ENCODE measurements around the gene RGS3. TPM values are rescaled to one million over a fixed set of nuclear protein-coding genes. Genes with fewer than 3 reads are reported as not detected.

The RGS3 gene
- 10 to 100 TPM; 25.7 to 96.9 TPM for total RNA-seq

- Histone ChIP-seq H3K4me3 (peak within 1 kb of the TSS; percentile 8 to 64), H3K27ac (peak within 1 kb of the TSS; percentile 82 to 95 (median 86)), H3K9me3 (no peaks in the 10 kb centered on the region), H3K4me1 (peaks cover 33% of the 10 kb centered on the region), H3K27me3 (no peaks in the 10 kb centered on the region), H3K36me3 (replicated peaks in 1 of 2; ENCODE audit: insufficient read depth in 1 of 2, low read depth in 2 of 2) (no peaks in the 10 kb centered on the region)
- 19 to 25% methylated on average over 18 to 41 of the region's 55 CpGs for WGBS, 2 donors
- peak; percentile 77 to 90 (median 82) for DNase-seq
- TF ChIP-seq POLR2A (IDR thresholded peaks at IDR 0.05) (peak; percentile 33 to 72 (median 70)), CTCF (IDR thresholded peaks at IDR 0.05) (peak in 3 of 7 experiments; percentile 11 to 44 (median 14))
- intact Hi-C loops (cut with DNase I) = no loop called here
- ATAC-seq = peak; percentile 93
Measured at GRCh38 chr9:113463418-113464285, at the start of gene RGS3. Gene RGS3, plus strand, starts transcription at chr9:113463727. Its CDS starts 76 bp downstream, at chr9:113463803.

GRCh38 chr9:113416149-113416721 lies 47.3 kb upstream of the RGS3 start:
- ATAC-seq (no peak), DNase-seq (peak in 1 of 4 donors; percentile 30)
- Histone ChIP-seq H3K27ac (no peak overlapping the region), H3K27me3 (no peaks in the 10 kb centered on the region), H3K4me3 (no peak overlapping the region), H3K4me1 (peaks cover 6% of the 10 kb centered on the region), H3K9me3 (no peaks in the 10 kb centered on the region), H3K36me3 (replicated peaks in 1 of 2; ENCODE audit: insufficient read depth in 1 of 2, low read depth in 2 of 2) (no peaks in the 10 kb centered on the region)
- intact Hi-C loops (cut with DNase I) = no loop called here
- WGBS, 2 donors = 56 to 57% methylated on average over 3 of the region's 3 CpGs
- TF ChIP-seq CTCF (IDR thresholded peaks at IDR 0.05) (no peak), POLR2A (IDR thresholded peaks at IDR 0.05) (no peak)

DNA sequence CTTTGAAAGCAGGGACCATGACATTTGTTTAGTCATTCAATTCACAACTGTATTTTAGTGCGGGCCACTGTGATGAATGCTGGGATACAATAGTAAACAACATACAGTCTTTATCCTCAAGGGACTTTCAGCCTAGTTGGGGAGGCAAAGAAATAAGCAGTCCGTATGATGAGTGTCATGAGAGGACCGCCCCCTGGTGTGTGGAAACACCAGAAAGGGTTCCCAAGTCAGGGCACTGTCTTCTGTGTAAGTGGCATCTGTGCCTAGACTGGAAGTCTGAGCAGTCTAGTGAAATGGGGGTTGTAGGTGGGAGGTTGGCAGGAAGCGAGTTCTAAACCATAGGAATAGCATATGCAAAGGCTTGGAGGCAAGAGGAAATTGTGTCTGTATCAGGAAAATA lies 46.2 kb upstream of the RGS3 start:
- ATAC-seq = no peak
- WGBS, 2 donors = 72 to 75% methylated on average over 4 of the region's 4 CpGs

DNA sequence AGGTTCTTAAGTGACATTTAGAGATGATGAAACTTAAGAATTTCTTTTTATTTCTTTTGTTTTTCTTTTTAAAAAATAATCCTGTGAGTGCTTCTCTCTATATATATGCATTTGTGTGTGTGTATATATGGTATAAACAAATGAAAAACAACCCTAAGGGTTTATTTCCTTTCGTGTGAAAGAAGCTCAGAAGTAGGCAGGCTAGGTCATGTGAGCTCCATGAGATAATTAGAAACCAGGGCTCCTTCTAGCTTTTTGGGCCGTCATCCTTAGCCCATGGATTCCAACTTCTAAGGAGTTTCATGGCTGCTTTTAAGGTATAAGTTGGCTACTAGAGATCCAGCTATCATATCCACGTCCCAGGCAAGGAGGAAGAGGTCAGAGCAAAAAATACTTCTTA lies 41.8 kb upstream of the RGS3 start:
- no peak overlapping the region for H3K4me3 ChIP-seq
- no peak overlapping the region for H3K27ac ChIP-seq
- no peaks in the 10 kb centered on the region for H3K4me1 ChIP-seq
- H3K9me3 ChIP-seq = no peaks in the 10 kb centered on the region
- 61 to 64% methylated on average over 3 of the region's 3 CpGs for WGBS, 2 donors
- DNase-seq (no peak), ATAC-seq (no peak)
- H3K27me3 ChIP-seq = no peaks in the 10 kb centered on the region
- intact Hi-C loops (cut with DNase I) = no loop called here
- H3K36me3 ChIP-seq (replicated peaks in 1 of 2; ENCODE audit: insufficient read depth in 1 of 2, low read depth in 2 of 2) = no peaks in the 10 kb centered on the region
- TF ChIP-seq CTCF (IDR thresholded peaks at IDR 0.05) (no peak), POLR2A (IDR thresholded peaks at IDR 0.05) (no peak)

More for the DNA sequence above, 46.2 kb upstream of the RGS3 start:
- no peak overlapping the region for H3K4me3 ChIP-seq
- no peaks in the 10 kb centered on the region for H3K27me3 ChIP-seq
- no peak overlapping the region for H3K27ac ChIP-seq
- H3K36me3 ChIP-seq (replicated peaks in 1 of 2; ENCODE audit: insufficient read depth in 1 of 2, low read depth in 2 of 2) = no peaks in the 10 kb centered on the region
- DNase-seq = no peak
- intact Hi-C loops (cut with DNase I) = no loop called here
- TF ChIP-seq CTCF (IDR thresholded peaks at IDR 0.05) = no peak
- TF ChIP-seq POLR2A (IDR thresholded peaks at IDR 0.05) = no peak
- H3K4me1 ChIP-seq = no peaks in the 10 kb centered on the region
- H3K9me3 ChIP-seq = no peaks in the 10 kb centered on the region
